ENCODE results near the gene RFLNA.

DNA sequence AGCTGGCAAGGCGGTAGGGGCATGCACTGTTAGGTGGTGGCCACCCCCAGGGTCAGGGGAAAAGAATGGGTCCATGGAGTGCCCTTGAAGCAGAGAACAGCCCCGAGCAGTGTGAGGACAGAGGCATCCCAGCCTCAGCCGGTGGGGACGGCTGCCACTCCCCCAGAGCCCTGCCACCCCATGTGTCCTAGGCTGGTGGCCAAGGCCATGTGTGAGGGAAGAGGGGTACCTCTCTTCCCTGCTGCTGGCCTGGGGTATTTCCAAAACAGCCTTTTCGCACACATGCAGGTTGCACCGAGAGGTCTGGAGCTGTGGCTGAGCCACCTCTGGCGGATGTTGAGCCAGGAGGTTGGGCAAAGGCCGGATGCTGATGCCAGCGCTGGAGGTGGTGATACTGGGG, 19.9 kb downstream of the RFLNA start:
- TF ChIP-seq, protein P1, sequence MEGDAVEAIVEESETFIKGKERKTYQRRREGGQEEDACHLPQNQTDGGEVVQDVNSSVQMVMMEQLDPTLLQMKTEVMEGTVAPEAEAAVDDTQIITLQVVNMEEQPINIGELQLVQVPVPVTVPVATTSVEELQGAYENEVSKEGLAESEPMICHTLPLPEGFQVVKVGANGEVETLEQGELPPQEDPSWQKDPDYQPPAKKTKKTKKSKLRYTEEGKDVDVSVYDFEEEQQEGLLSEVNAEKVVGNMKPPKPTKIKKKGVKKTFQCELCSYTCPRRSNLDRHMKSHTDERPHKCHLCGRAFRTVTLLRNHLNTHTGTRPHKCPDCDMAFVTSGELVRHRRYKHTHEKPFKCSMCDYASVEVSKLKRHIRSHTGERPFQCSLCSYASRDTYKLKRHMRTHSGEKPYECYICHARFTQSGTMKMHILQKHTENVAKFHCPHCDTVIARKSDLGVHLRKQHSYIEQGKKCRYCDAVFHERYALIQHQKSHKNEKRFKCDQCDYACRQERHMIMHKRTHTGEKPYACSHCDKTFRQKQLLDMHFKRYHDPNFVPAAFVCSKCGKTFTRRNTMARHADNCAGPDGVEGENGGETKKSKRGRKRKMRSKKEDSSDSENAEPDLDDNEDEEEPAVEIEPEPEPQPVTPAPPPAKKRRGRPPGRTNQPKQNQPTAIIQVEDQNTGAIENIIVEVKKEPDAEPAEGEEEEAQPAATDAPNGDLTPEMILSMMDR (conservative IDR thresholded peaks at IDR 0.05; ENCODE audit: low read depth, low read length), result no peak
- TF ChIP-seq EZH2 (IDR thresholded peaks at IDR 0.05; ENCODE audit: borderline replicate concordance, low read depth, low read length, poor library complexity, severe bottlenecking), result no peak

All from A673 (cell line).